ENCODE measurements around the gene AUTS2.

DNA sequence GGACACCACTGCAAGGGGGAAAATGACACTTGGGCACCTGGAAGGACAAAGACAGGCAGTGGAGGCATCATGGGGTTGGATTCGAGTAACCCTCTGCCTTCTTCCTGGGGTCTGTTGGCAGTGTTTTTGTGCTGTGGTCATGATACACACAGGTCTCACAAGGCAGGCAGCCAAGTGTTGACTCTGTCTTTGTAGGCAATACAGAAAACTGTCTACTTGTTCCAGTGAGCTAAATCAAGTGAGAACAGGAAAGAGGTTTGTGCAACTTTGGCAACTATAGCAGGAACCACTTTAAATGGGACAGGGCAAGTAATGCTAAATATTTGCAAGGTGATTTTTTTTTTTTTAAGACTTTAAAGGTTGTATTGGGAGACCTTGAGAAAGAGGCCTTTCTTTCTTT lies 955.1 kb downstream of the AUTS2 start:
- TF ChIP-seq, protein P1, sequence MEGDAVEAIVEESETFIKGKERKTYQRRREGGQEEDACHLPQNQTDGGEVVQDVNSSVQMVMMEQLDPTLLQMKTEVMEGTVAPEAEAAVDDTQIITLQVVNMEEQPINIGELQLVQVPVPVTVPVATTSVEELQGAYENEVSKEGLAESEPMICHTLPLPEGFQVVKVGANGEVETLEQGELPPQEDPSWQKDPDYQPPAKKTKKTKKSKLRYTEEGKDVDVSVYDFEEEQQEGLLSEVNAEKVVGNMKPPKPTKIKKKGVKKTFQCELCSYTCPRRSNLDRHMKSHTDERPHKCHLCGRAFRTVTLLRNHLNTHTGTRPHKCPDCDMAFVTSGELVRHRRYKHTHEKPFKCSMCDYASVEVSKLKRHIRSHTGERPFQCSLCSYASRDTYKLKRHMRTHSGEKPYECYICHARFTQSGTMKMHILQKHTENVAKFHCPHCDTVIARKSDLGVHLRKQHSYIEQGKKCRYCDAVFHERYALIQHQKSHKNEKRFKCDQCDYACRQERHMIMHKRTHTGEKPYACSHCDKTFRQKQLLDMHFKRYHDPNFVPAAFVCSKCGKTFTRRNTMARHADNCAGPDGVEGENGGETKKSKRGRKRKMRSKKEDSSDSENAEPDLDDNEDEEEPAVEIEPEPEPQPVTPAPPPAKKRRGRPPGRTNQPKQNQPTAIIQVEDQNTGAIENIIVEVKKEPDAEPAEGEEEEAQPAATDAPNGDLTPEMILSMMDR (IDR thresholded peaks at IDR 0.05): no peak
- TF ChIP-seq POLR2A (IDR thresholded peaks at IDR 0.05): no peak
